GM18951 (cell line): ENCODE results near the gene SCN5A.

ENCODE experiments used
- POLR2A ChIP-seq: IDR thresholded peaks from 4 replicates; pipeline ENCODE4 v1.6.1; 2011; ENCODE audit warnings: mild to moderate bottlenecking; ENCODE audit not compliant: insufficient read length, insufficient read depth; ENCODE audit errors: extremely low read depth
- in situ Hi-C: fragments of 300-500 bp; cut with MboI; formaldehyde crosslinking; loops from one replicate; pipeline ENCODE4 v1.12.0; 2022; ENCODE audit warnings: low sequenced_read_pairs, mixed read lengths, inconsistent platforms; ENCODE audit not compliant: unreplicated experiment

The SCN5A gene

GRCh38 chr3:38610934-38611333 is 38.6 kb downstream of the SCN5A start:
- no peak for TF ChIP-seq POLR2A
- in situ Hi-C loops, result no loop called here

DNA sequence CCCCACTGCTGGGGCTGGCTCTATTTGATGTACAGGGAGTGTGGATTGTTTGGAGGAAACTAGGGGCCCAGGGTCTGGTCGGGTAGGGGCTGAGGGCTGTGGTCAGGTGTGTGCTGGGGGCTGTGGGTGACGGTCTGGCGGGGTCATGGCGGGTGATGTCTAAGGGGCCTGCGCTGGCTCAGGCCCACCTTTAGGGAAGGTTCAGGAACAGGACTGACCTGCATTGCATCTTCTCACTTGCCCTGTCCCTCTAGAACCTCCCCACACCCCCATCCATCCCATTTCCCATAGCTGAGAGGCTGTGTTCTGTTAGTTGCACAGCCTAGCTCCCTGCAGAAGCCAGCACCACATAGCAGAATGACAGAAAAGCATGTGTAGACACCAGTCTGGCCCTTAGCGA is 39.1 kb downstream of the SCN5A start:
- no peak for TF ChIP-seq POLR2A
- in situ Hi-C loops, result no loop called here

GRCh38 chr3:38609386-38610111 is 39.9 kb downstream of the SCN5A start:
- in situ Hi-C loops, result no loop called here
- TF ChIP-seq POLR2A, result no peak

GRCh38 chr3:38608961-38609360 is 40.5 kb downstream of the SCN5A start:
- TF ChIP-seq POLR2A, result no peak
- in situ Hi-C loops, result no loop called here

DNA sequence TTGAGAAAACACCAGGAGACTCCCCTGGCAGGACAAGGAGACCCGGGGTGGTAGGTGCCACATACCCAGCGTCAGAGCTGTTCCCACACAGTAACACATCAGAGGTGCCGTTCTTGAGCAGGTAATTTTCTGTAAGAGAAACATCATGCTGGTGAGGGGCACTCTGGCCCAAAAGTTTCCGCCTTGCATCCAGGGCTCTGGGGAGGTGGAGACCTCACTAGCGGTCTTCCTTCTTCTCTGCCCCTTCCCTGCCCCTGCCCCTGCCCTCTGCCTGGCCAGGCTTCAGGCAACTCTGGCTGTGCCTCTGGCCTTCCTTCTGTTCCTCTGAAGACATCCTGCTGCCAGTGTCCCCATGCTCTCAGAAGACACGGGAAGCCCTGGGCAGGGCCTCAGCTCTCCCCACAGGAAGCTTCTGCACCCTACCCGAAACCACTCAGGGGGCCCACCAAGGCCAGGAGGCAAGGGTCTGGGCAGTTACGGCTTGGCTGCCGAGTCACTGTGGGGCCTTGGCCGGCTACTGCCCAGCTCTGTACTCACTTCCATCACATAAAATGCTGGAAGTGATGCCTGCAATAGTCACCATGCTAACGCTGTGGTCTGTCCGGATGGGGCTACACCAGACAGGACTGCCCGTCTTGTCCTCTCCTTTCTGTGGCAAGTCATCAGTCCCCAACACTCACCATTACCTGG is 41.3 kb downstream of the SCN5A start:
- in situ Hi-C loops, result no loop called here
- TF ChIP-seq POLR2A, result no peak

DNA sequence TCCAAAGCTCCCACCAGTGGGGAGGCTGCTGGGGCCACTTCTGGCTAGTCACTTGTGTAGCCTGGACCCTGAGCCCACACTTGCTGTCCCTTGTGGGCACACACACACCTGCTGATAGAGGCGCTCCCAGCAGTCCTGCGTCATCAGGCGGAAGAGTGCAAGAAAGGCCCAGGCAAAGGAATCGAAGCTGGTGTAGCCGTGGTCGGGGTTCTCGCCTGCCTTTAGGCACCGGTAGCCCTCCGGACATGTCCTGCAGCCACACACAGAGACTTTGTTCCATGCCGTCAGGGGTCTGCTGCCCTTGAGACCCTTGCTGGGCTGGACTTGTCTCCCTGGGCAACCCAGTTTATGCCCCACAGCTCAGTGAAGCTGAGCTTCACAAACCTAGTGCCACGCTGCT is 42.9 kb downstream of the SCN5A start:
- in situ Hi-C loops, result no loop called here
- TF ChIP-seq POLR2A, result no peak

GRCh38 chr3:38605981-38606380 is 43.5 kb downstream of the SCN5A start:
- TF ChIP-seq POLR2A, result no peak
- in situ Hi-C loops, result no loop called here

DNA sequence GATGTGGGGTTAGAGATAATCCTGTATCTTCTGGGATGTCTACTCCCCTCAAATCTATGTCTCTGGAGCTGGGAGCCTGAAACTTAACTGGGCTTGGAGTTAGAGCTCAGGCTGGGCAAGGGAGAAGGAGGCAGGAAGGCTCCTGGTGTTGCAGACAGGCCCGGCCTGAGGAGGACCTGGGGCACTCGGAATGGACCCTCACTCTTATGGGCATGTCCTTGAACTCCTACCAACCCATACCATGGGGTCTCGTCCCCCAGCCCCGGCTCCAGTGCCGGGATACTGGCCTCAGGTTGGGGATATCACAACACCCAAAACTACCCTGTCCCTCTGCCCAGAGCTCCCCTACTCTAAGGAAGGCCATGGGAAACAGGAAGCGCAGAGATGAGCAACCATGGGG is 45.2 kb downstream of the SCN5A start:
- in situ Hi-C loops, result no loop called here
- TF ChIP-seq POLR2A, result no peak

DNA sequence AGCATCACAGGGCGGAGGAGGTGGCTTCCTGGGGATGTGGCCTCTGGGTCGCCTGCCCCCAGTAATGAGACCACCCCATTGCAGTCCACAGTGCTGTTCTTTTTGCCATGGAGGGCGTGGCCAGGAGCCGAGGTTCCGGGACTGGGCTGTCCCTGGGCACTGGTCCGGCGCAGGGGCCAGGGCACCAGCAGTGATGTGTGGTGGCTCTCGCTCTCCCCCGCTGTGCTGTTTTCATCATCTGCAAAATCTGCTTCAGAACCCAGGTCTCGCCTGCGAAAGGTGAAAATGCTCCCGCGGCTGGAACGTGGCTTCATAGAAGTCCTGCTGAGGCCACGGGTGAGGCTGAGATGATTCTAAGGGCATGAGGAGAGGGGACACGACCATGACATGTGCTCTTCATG is 45.8 kb downstream of the SCN5A start:
- in situ Hi-C loops, result no loop called here
- no peak for TF ChIP-seq POLR2A

DNA sequence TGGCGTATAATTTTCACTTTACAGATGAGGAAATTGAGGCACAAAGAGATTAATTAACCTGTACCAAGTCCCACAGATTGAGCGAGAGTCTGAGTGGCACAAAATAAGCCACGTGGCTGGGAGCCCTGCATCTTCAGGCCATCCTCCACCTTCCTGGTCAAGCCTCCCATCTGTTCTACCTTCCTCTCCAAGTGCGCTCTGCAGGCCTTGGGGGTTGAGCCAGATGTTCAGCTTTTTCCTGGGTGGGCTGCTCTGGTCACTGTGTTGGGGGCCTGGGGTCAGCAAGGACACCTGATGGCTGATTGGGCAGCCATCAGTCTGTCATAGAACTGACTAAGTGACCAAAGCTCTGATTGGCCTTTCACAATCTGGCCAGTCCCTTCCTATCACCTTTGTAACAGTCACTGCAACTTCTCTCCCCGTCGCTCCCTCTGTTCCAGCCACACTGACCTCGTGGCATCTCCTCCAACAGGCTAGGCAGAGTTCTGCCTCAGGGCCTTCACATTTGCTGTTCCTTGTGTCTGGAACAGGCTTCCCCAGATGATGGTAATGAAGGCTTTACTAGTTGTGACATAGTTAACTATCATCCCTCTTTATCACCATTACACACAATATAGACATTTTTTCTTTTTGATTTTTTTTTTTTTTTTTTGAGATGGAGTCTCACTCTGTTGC is 46.8 kb downstream of the SCN5A start:
- no peak for TF ChIP-seq POLR2A
- in situ Hi-C loops, result no loop called here

GRCh38 chr3:38601956-38602550 is 47.4 kb downstream of the SCN5A start:
- in situ Hi-C loops, result no loop called here
- TF ChIP-seq POLR2A, result no peak

GRCh38 chr3:38600551-38600950 is 48.9 kb downstream of the SCN5A start:
- in situ Hi-C loops, result no loop called here
- no peak for TF ChIP-seq POLR2A

DNA sequence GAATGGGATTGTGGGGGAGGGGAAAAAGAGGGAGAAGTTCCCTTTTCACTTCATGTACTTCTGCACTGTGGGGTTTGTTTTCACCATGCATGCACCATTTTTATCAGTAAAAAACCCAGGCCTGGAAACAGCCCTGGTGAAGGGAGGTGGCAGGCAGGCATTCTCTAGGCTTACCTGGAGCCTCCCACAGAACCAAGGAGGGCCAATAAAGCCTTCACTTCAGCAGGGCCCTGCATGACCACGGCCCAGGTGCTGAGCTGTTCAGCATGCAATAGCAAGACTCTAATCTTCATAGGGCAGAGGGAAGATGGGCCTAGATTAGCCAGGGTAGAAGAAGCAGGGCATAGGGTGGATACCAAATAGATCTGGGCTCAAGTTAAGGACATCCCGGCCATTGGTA is 49.6 kb downstream of the SCN5A start:
- in situ Hi-C loops, result no loop called here
- TF ChIP-seq POLR2A, result no peak
